ENCODE measurements around the gene GNAT1.

- no peak for TF ChIP-seq TARDBP (IDR thresholded peaks at IDR 0.05)
- no peak for TF ChIP-seq FOXM1 (IDR thresholded peaks at IDR 0.05; ENCODE audit: borderline replicate concordance)
- TF ChIP-seq SUZ12 (IDR thresholded peaks at IDR 0.05) = no peak
- no peak for TF ChIP-seq ARNT (IDR thresholded peaks at IDR 0.05)
- no peak for TF ChIP-seq FOXA1 (IDR thresholded peaks at IDR 0.05)
- no peak for TF ChIP-seq FOXK2 (IDR thresholded peaks at IDR 0.05)
- TF ChIP-seq SP1 (IDR thresholded peaks at IDR 0.05) = no peak
- TF ChIP-seq HDGF (IDR thresholded peaks at IDR 0.05; ENCODE audit: borderline replicate concordance) = no peak
These were observed 37.5 kb upstream of the GNAT1 start for GRCh38 chr3:50153782-50154475.
